ENCODE measurements around the gene TMEM61. TPM values are rescaled to one million over a fixed set of nuclear protein-coding genes. Genes with fewer than 3 reads are reported as not detected.

Gene TMEM61
- total RNA-seq, 2 experiments from 2014 or later, result not detected

GRCh38 chr1:55000110-55001085 lies 20.0 kb downstream of the TMEM61 start:
- Mint-ChIP-seq H3K27me3 (peaks cover 34% of the 10 kb centered on the region), H3K9me3 (no peaks in the 10 kb centered on the region), H3K36me3 (ENCODE audit: low read depth) (no peaks in the 10 kb centered on the region), H3K27ac (no peak overlapping the region), H3K4me3 (no peak overlapping the region), H3K4me1 (ENCODE audit: low read depth) (peaks cover 19% of the 10 kb centered on the region)
- DNase-seq, result no peak
- intact Hi-C loops (cut with micrococcal nuclease), result no loop called here
- no peak for TF ChIP-seq CTCF (IDR thresholded peaks at IDR 0.05)
- CTCF ChIA-PET, result interaction anchor here (0.8 to 3.1 kb wide), 5 partner anchors 22 to 55 kb away, joined by 4 to 27 read pairs (median 7); no protein-coding TSS in a partner anchor
- ATAC-seq, result no peak
- POLR2A ChIA-PET, result no interaction called here

GRCh38 chr1:55001311-55001710 lies 20.9 kb downstream of the TMEM61 start:
- no peaks in the 10 kb centered on the region for H3K36me3 Mint-ChIP-seq (ENCODE audit: low read depth)
- TF ChIP-seq CTCF (IDR thresholded peaks at IDR 0.05), result no peak
- DNase-seq, result no peak
- ATAC-seq, result no peak
- peaks cover 10% of the 10 kb centered on the region for H3K4me1 Mint-ChIP-seq (ENCODE audit: low read depth)
- H3K4me3 Mint-ChIP-seq, result no peak overlapping the region
- POLR2A ChIA-PET, result no interaction called here
- H3K9me3 Mint-ChIP-seq, result no peaks in the 10 kb centered on the region
- peaks cover 24% of the 10 kb centered on the region for H3K27me3 Mint-ChIP-seq
- H3K27ac Mint-ChIP-seq, result no peak overlapping the region
- intact Hi-C loops (cut with micrococcal nuclease), result no loop called here
- CTCF ChIA-PET, result interaction anchor here (1.5 to 2.0 kb wide), 2 partner anchors 51 to 56 kb away, joined by 7 to 10 read pairs; no protein-coding TSS in a partner anchor

- no peak overlapping the region for H3K4me3 Mint-ChIP-seq
- ChIA-PET CTCF (interaction anchor here (0.6 to 2.7 kb wide), 4 partner anchors 19 to 57 kb away, joined by 4 to 12 read pairs (median 9); no protein-coding TSS in a partner anchor), POLR2A (no interaction called here)
- H3K27me3 Mint-ChIP-seq, result peaks cover 14% of the 10 kb centered on the region
- no peak for ATAC-seq
- H3K36me3 Mint-ChIP-seq (ENCODE audit: low read depth), result no peaks in the 10 kb centered on the region
- TF ChIP-seq CTCF (IDR thresholded peaks at IDR 0.05), result no peak
- H3K27ac Mint-ChIP-seq, result no peak overlapping the region
- no peak for DNase-seq
- intact Hi-C loops (cut with micrococcal nuclease), result no loop called here
- no peaks in the 10 kb centered on the region for H3K9me3 Mint-ChIP-seq
- no peaks in the 10 kb centered on the region for H3K4me1 Mint-ChIP-seq (ENCODE audit: low read depth)
Measured at GRCh38 chr1:55002686-55003085, 22.3 kb downstream of the TMEM61 start.

- Mint-ChIP-seq H3K9me3 (no peaks in the 10 kb centered on the region), H3K36me3 (ENCODE audit: low read depth) (no peaks in the 10 kb centered on the region), H3K27me3 (peaks cover 1% of the 10 kb centered on the region), H3K4me3 (no peak overlapping the region), H3K4me1 (ENCODE audit: low read depth) (no peaks in the 10 kb centered on the region), H3K27ac (no peak overlapping the region)
- ChIA-PET POLR2A (no interaction called here), CTCF (interaction anchor here (0.8 to 1.5 kb wide), 2 partner anchors 8 to 16 kb away, joined by 3 to 7 read pairs; no protein-coding TSS in a partner anchor)
- peak; percentile 55 for ATAC-seq
- intact Hi-C loops (cut with micrococcal nuclease), result no loop called here
- peak; percentile 16 for DNase-seq
- TF ChIP-seq CTCF (IDR thresholded peaks at IDR 0.05), result no peak
Measured at GRCh38 chr1:55005351-55006140, 25.1 kb downstream of the TMEM61 start.

Data from activated CD8-positive, alpha-beta T cell treated with anti-CD3 and anti-CD28 coated beads for 36 hours (primary cell).